Measurements from ENCODE around the gene GLI1. TPM values are rescaled to one million over a fixed set of nuclear protein-coding genes. Genes with fewer than 3 reads are reported as not detected.
A peak's percentile ranks its signal among the peaks of the same experiment; 100 is the strongest.

The GLI1 gene
- total RNA-seq, 1 experiment from 2014 or later: 5.0 TPM

GRCh38 chr12:57459055-57459749 lies 383 bp upstream of the GLI1 start:
- DNase-seq (ENCODE audit: extremely low read depth, low read depth): peak; percentile 94

- no peak for DNase-seq (ENCODE audit: extremely low read depth, low read depth)
Measured at GRCh38 chr12:57460468-57460784, 841 bp downstream of the GLI1 start.

GRCh38 chr12:57460841-57461275 lies 1.3 kb downstream of the GLI1 start:
- DNase-seq (ENCODE audit: extremely low read depth, low read depth): no peak

- peak; percentile 36 for DNase-seq (ENCODE audit: extremely low read depth, low read depth)
Measured at GRCh38 chr12:57461276-57461916, 1.8 kb downstream of the GLI1 start.

- DNase-seq (ENCODE audit: extremely low read depth, low read depth): no peak
Measured at GRCh38 chr12:57461917-57462250, 2.3 kb downstream of the GLI1 start.

- DNase-seq (ENCODE audit: extremely low read depth, low read depth): peak; percentile 92
Measured at GRCh38 chr12:57462251-57462911, 2.8 kb downstream of the GLI1 start.

GRCh38 chr12:57462912-57463253 lies 3.3 kb downstream of the GLI1 start:
- no peak for DNase-seq (ENCODE audit: extremely low read depth, low read depth)

- DNase-seq (ENCODE audit: extremely low read depth, low read depth): no peak
Measured at GRCh38 chr12:57464569-57464968, 5.0 kb downstream of the GLI1 start.

GRCh38 chr12:57465030-57465746 lies 5.6 kb downstream of the GLI1 start:
- no peak for DNase-seq (ENCODE audit: extremely low read depth, low read depth)

- no peak for DNase-seq (ENCODE audit: extremely low read depth, low read depth)
Measured at GRCh38 chr12:57465747-57466505, 6.3 kb downstream of the GLI1 start.

GRCh38 chr12:57467212-57467874 lies 7.8 kb downstream of the GLI1 start:
- no peak for DNase-seq (ENCODE audit: extremely low read depth, low read depth)

- DNase-seq (ENCODE audit: extremely low read depth, low read depth): no peak
Measured at GRCh38 chr12:57467915-57468314, 8.3 kb downstream of the GLI1 start.

GRCh38 chr12:57469296-57470164 lies 9.9 kb downstream of the GLI1 start:
- no peak for DNase-seq (ENCODE audit: extremely low read depth, low read depth)

GRCh38 chr12:57470286-57470969 lies 10.8 kb downstream of the GLI1 start:
- no peak for DNase-seq (ENCODE audit: extremely low read depth, low read depth)

GRCh38 chr12:57470970-57471656 lies 11.5 kb downstream of the GLI1 start:
- no peak for DNase-seq (ENCODE audit: extremely low read depth, low read depth)

- no peak for DNase-seq (ENCODE audit: extremely low read depth, low read depth)
Measured at GRCh38 chr12:57471661-57472060, 12.1 kb downstream of the GLI1 start.

GRCh38 chr12:57472391-57472790 lies 12.8 kb downstream of the GLI1 start:
- DNase-seq (ENCODE audit: extremely low read depth, low read depth): no peak

GRCh38 chr12:57473392-57473791 lies 13.8 kb downstream of the GLI1 start:
- no peak for DNase-seq (ENCODE audit: extremely low read depth, low read depth)

Data from NCI-H460 (cell line).